Germinal center (tissue), 1 donor: ENCODE data around the gene AMIGO1.

Experiments
- DNase-seq: peaks from one replicate; pipeline ENCODE4 v3.0.0; 2012; ENCODE audit warnings: mixed read lengths, low spot score

The AMIGO1 gene

DNA sequence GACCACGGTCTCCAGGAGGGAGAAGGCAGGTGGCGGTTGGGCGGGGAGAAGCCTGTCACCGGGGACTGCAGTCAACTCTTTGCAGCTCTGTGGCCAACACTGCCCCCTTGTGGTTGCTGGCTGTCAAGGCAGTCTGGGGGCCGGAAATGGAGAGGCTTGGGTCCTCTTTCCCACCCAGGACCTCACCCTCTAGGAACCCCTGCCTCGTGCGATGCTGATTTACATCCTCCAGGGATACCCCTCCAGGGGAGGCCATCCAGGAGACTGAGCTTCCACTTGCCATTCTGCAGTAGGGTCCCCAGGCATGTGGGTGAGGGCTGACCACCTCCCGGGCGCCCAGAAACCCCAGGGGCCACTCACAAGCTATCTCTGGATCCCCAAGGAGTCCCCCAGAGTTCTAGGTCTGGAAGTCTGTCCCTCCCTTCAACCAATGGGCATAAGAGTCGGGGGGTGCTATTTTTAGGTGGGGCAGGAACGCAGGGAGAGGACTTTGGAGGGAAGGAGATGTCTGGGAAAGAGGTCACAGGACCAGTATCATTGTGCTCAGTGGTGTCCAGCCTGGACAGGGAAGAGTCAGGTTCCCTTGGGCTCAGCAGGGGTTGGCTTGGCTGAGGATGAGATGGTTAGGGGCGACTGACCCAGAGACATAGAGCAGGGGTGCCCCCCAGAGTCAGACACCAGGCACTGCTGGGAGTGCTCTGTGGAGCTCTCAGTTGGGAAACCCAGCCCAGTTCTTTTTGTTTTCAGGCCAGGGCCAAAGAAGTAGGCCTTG, 23.0 kb upstream of the AMIGO1 start:
- DNase-seq = peak; percentile 87

- DNase-seq = no peak
These were observed 22.4 kb upstream of the AMIGO1 start for GRCh38 chr1:109531826-109532364.

DNA sequence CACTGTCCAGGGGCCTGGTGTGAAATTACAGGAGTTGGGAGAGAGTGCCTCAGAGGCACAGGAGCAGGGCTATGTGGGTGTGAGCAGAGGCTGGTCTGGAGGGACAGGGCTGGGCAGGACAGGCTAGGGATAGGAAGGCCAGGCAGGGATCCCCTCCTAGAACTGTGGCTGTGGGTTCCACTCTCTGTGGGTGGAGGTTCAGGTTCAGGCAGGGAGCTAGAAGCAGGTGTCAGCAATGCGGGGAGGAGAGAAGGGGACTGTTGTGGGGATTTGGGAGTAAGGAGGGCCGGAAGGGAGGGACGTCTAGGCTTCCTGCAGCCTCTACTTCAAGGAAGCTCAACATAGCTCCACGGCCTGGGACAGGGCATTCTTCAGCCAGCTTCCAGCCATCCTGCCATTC, 21.9 kb upstream of the AMIGO1 start:
- DNase-seq = no peak

GRCh38 chr1:109530457-109531087, 21.0 kb upstream of the AMIGO1 start:
- DNase-seq = no peak

DNA sequence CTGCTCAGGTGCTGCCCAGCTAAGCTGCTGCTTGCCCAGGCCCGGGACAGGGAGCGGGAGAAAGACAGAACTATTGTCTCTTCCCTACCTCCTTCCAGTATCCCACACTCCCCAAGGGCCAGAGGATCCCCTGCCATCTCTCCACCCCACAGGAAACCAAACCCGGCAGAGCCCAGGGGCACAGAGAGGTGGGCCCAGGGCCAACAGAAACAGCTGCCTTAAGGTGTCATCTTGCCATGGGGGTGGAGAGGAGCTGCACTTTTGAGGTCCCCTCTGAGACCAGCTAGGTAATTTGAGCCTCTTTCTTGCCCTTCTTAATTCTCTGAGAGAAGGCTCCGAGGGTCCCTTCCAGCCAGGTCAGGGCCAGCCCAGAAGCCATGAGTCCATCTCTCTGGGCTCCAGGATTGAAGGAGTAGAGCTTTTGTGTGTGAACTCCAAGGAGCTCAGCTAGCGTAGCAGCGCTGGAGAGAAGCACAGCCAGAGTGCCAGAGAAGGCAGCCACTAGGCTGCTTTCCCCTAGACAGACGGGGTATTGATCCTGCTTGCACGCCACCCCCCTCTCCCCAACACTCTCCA, 20.4 kb upstream of the AMIGO1 start:
- DNase-seq = no peak

DNA sequence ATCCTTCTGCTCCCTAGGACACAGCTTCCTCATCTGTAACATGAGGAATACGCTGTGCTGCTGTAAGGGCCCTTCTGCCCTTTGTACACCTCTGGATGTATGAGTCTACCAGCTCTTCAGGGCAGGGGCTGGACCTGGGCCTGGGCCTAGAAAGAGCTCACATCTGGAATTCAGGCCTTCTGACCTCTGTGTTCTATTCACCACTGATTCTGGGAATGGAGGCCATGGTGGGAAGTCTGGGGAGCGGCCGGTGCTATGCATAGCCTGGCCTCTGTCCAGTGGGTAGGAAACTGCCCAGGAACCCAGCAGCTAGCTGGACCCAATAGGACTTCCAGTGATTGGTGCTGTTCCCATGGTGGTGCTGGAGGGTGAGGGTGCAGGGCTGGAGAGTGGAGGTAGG, 19.2 kb upstream of the AMIGO1 start:
- DNase-seq = no peak

GRCh38 chr1:109527846-109528695, 18.5 kb upstream of the AMIGO1 start:
- no peak for DNase-seq

GRCh38 chr1:109527098-109527811, 17.7 kb upstream of the AMIGO1 start:
- no peak for DNase-seq

DNA sequence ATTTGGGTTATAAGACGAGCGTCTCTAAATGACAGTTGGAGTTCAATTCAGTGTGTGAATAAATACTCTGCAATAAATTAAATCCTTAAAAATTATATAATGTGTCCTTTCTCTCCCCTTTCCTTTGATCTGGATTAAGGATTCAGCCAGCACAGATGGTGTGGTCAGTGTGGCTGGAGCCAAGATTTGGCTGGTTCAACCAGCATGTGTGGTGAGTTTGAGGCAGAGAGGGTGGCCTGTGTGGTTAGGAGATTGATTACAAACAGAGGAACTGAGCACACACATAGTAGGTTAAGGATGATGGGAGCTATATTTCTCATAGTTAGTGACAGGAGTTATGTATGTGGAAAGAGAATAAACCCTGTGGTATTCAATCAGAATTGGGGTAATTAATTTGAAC, 14.2 kb upstream of the AMIGO1 start:
- DNase-seq = no peak

DNA sequence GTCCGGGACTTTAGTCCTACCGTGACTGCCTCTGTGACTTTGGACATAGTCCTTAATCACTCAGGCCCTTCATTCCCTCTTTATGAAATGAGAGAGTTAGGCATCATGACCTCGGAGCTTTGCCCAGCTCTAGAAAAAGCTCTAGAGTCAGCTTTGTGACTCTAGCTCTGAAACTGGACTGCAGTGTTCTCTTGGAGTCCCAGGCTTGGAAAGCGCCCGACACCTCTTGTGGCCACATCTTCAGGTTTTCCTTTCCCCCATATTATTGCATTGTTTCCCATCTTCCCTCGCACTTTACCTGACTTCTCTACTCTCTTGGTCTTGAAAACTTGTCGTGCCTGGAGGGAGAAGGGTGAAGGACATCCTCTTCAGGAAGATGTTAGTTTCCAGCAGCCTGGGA, 12.5 kb upstream of the AMIGO1 start:
- no peak for DNase-seq

DNA sequence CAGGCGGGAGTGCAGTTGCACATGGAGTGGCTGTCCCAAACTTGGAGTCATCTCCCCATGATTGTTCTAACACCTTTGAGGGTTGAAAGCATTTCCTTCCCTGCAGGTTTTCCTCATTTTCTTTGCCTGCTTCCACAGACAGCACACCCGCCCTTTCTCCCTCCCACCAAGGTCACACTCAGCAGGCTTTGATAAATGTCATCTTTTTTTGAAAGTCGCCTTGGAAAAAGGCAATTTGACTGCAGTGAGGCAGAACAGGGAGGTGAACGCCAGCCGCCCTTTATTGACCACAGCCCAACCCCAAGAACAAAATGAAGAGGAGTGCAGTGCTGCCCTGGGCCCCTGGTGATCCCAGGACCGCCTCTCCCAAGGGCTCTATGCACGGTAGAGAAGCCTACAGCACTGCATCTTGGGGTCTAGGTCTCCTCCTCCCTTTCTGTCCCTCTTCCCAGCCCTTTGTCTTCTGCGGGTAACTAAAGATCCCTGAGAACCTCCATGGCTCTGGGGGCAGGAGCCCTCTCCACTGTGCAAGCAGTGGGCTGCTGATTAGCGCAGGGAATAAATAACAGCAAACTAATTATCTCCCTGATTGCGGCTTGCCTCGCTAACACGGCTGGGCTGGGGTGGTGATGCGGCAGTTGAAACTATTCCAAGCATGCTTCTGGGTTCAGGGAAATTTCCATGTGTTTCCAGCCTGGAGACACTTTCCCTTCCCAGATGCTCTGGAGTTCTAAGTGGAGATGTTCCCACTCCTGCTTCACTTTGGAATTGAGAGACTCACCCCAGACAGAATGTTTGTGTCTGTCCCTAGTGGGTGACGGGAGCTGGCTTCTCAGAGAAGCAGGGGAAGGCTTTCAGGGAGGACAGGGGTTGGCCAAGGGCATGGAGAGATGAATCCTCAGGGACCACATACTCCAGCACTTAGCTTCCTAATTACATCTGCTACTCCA, 11.8 kb upstream of the AMIGO1 start:
- DNase-seq = no peak

DNA sequence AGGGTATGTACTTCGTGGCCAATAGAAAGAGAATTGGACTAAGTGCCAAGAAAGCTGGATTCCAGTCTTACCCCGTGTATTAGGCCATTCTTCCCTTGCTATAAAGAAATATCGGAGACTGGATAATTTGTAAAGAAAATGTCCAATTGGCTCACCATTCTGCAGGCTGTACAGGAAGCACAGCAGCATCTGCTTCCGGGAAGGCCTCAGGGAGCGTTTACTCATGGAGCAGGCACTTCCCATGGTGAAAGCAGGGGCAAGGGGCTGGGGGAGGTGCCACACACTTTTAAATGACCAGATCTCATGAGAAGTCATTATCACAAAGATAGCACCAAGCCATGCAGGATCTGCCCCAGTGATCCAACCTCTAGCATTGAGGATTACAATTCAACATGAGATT, 7.8 kb upstream of the AMIGO1 start:
- no peak for DNase-seq

DNA sequence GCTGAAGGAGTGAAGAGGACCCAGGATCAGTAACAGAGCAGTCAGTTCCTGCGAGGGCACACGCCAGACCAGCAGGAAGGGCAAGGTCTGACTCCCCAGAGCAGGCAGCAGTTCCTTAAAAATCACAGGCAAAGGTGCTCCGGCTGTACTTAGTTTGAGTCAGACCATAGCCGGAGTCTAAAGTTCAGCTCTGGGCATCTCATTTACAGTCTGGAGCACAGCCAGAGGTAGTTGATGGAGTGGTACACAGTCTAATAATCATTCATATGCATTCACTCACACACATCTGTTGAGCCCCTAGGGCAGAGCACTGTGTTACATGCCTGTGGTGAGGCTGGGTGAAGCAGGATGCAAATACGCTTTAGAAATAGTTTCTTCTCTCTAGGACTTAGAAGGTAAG, 7.3 kb upstream of the AMIGO1 start:
- DNase-seq = no peak

GRCh38 chr1:109514846-109515245, 5.3 kb upstream of the AMIGO1 start:
- DNase-seq = no peak

DNA sequence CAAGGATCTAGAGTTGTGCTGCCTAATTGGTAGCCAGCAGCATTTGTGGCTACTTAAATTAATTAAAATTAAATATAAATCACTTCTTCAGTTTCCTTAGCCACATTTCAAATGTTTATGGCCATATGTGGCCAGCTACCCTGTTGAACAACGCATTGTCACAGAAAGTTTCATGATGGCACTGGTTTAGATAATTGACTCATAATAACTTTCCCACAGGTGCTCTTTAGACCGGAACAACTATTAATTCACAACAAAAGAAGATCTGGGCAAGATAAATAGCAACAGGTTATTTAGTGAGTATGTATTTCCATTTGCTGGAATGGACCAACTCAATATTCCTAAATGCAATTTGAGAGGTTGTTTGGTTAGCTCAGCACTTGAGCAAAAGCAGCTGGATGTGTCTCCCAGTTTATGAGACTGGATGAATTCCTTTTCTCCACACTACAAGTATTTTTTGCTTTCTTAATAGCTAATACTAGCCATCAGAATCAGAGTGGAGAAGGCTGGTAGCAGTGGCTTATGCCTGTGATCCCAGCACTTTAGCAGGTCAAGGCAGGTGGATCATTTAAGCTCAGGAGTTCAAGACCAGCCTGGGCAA, 3.7 kb upstream of the AMIGO1 start:
- no peak for DNase-seq

GRCh38 chr1:109508873-109509175, 703 bp downstream of the AMIGO1 start:
- DNase-seq = no peak

GRCh38 chr1:109508001-109508872, 1.3 kb downstream of the AMIGO1 start:
- DNase-seq = no peak

GRCh38 chr1:109504974-109505373, 4.6 kb downstream of the AMIGO1 start:
- no peak for DNase-seq

GRCh38 chr1:109503935-109504334, 5.6 kb downstream of the AMIGO1 start:
- DNase-seq = no peak
